Upper lobe of left lung (tissue), 4 donors: ENCODE data around the gene USP10.

Experiments used
- EP300 ChIP-seq, 4 donors: sonication (generic); formaldehyde crosslinking; IDR thresholded peaks; one replicate each; pipeline ENCODE4 v1.5.1; 2017; ENCODE audit warnings: antibody characterized with exemption in 4 of 4, control low read depth in 2 of 4
- POLR2A ChIP-seq, 4 donors: fragments of 450-650 bp; IDR thresholded peaks; one replicate each; pipeline ENCODE4 v1.5.1; 2016 to 2017; ENCODE audit warnings: antibody characterized with exemption in 4 of 4, mild to moderate bottlenecking in 2 of 4
- POLR2AphosphoS5 ChIP-seq, 2 donors: sonication (generic); formaldehyde crosslinking; IDR thresholded peaks; one replicate each; pipeline ENCODE4 v1.5.1; 2017; ENCODE audit warnings: antibody characterized with exemption in 2 of 2
- TF ChIP-seq, protein P1 (sequence below), 6 experiments: fragments of 450-650 bp in 4 of 6; fragments of 200-600 bp in 2 of 6; sonication (generic) in 2 of 6; IDR thresholded peaks; one replicate each; pipeline ENCODE4 v1.5.1; 2016 to 2019; ENCODE audit warnings: antibody characterized with exemption in 6 of 6

DNA sequence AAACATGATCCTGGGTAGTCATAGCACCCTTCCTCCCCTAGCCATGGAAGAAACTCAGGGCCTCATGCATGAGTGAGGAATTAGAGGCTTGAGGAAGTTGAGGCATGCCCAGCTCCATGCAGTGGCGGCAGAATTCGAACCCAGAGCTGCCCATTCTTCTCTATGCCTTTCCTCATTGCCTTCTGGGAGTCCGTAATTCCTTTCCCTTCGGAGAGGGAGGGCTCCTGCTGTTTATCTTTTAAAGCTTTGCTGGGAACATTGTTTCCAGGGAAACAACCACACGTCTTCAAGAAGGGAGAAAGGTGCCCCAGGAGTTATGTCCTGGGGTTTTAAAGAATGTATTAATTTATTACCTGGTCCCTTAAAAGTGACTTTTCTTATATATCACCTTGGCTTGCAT, 128.5 kb downstream of the USP10 start:
- TF ChIP-seq, protein P1, sequence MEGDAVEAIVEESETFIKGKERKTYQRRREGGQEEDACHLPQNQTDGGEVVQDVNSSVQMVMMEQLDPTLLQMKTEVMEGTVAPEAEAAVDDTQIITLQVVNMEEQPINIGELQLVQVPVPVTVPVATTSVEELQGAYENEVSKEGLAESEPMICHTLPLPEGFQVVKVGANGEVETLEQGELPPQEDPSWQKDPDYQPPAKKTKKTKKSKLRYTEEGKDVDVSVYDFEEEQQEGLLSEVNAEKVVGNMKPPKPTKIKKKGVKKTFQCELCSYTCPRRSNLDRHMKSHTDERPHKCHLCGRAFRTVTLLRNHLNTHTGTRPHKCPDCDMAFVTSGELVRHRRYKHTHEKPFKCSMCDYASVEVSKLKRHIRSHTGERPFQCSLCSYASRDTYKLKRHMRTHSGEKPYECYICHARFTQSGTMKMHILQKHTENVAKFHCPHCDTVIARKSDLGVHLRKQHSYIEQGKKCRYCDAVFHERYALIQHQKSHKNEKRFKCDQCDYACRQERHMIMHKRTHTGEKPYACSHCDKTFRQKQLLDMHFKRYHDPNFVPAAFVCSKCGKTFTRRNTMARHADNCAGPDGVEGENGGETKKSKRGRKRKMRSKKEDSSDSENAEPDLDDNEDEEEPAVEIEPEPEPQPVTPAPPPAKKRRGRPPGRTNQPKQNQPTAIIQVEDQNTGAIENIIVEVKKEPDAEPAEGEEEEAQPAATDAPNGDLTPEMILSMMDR (IDR thresholded peaks at IDR 0.05) = no peak
- no peak for TF ChIP-seq POLR2A (IDR thresholded peaks at IDR 0.05)
- no peak for TF ChIP-seq POLR2AphosphoS5 (IDR thresholded peaks at IDR 0.05)
- no peak for TF ChIP-seq EP300 (IDR thresholded peaks at IDR 0.05)
